UCSD-AML1 (cell line): ENCODE data around the gene ERC1.

Experiments
- DNase-seq: peaks from one replicate; lab custom pipeline; 2025; ENCODE audit not compliant: unreplicated experiment; lab: John Stamatoyannopoulos, UW

Gene ERC1

DNA sequence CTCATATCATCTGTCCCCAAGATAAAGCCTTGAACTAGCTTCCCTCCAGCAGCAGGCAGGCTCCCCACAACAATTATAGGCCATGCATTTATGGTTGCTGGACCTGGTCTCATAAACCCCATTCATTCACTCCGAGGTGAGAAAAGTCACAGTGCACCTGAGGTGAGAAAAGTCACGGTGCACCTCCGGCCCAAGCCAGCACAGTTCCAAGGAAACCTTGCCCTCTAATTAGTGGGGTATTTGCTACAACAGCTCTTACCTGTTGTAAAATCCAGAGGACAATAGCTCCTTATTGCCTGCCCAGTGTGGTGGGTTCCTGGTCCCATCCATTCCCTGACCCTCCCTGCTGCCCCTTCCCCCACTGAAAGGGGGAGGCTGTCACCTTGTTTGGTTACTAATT, 537.8 kb downstream of the ERC1 start:
- no peak for DNase-seq

DNA sequence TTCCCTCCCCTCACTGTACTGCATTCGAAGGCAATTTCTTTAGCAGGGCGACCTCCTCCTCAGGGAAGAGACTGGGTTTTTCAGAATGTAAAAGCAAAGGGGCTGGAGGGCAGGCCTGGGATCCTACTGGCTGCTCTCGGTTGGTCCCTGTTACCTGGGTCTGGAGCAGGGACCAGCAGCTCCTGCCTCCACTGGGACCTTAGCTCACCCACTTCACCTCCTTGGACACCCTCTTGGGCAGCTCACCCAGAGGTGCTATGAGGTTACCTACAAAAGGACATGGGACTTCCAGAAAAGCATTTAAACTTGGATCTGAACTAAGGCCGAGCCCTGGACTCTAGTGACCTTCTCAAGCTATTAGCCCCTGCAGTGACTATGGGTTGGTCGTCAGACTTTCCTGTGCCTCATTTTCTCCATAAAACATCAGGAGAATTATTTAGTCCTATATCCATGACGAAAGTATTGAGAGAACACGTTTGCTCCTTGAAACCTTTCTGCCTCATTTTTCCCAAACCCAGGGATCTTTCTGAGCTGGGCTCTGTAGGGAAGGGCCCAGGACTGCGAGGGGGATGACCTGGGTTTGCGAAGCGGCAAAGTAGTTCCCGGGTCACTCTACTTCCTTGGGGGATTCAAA, 538.3 kb downstream of the ERC1 start:
- DNase-seq, result no peak

DNA sequence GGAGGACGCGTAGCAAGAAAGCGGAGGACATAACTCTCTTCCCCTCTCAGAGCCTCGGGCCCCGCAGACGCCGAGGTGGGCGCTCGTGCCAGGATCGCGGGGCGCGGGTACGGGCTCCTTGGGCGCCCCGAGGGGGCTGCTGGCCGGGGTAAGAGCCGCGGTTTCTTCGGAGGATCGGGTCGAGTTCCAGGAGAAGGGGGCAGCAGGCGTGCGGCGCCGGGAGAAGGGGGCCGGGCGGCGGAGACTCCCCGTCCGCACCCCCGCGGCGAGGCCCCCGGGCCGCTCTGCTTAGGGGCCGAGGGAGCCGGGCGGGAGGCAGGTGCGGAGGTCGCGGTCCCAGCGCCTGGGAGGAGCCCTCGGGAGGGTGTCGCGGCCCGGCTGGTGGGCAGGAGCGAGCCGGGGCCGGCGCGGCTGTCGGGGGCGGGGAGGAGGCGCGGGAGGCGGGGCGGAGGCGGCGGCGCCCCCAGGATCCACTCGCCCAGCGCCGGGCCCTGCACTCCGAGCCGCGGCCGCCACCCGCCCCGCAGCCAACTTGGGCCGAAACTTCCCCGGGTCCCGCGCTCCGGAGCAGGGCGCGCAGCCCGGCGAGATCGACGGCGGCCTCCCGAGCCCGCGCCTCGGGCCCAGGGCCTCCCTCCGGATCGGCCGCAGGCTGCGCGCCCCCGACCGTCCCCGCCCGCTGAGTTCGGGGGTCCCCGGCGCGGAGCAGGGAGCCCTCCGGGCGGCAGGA, 539.0 kb downstream of the ERC1 start:
- no peak for DNase-seq

DNA sequence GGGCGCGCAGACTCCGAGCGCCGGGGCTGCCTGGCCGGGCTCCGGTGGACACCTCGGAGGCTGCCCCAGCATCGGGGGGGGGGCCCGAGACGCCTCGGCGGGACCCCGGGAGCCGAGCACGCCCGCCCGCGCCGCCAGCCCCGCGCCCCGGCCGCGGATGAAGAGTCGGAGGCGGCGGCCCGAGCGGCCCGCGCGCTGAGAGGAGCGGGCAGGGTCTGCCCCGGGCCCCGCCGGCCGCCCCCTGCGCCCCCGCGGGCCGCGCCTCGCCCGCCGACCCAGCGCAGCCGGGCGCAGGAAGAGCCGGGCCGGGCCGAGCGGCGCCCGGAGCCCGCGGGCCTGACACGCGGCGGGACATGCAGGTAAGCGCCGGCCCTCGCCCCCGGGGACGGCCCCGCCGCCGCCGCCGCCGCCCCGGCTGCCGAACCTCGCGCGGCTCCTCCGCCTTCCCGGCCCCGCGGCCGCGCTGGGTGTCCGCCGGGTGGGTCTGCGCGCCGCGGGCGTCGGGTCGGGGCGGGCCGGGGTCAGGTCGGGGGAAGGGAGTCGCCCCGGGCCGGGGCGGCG, 539.6 kb downstream of the ERC1 start:
- DNase-seq, result no peak

DNA sequence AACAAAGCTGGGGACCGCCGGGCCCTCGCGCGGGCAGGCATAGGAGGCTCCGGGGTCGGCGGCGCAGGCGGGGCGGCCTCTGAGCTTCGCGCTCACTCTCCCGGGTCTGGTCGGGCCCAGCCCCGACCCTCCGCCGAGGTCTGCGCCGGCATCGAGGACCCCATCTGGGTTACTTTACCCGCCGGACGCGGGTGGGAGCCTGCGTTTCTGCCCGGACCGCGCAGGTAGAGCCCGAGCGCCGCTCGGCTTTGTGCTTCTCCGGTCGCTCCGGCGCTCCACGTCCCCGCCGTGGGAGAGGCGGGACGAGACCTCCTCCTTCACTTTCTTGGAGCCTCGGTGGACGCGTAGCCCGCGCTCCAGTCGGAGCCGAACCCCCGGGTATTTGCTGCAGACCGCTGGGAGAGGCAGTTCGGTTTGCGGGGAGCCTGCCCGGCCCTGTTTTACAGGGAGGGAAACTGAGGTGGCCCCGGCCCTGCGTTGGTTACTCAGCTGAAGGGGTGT, 540.2 kb downstream of the ERC1 start:
- DNase-seq, result no peak

DNA sequence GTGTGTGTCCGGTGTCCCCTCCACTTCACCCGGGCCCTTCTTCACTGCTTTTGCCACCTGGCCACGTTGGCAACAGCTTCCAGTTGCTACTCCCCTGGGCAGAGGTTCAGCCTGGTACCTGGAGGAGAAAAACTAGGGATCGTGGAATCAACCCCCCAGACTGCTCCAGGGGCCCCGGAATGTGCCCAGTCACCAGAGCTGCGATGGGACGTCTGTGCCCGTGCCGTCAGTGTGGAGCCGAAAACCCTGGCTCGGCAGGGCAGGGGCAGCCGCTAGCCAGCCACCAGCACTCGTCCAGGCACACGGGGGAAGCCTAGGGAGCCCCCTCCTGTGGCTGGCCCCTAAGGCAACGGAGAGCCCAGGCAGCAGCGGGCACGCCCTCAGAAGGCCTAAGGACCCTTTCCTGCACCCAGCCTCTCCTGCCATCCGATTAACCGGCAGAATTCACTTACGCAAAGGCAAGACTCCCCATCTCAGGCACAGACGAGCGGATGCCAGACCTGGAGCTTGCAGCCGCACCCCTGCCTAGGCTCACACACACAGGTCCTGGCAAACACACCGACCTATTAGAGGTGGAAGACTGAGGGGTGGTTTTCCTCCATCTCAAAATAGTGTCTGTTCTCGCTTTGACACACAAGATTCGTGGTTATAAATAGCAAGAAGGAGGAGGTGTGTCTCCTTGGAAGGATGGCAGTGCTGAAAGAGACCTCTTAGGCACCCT, 540.8 kb downstream of the ERC1 start:
- no peak for DNase-seq

DNA sequence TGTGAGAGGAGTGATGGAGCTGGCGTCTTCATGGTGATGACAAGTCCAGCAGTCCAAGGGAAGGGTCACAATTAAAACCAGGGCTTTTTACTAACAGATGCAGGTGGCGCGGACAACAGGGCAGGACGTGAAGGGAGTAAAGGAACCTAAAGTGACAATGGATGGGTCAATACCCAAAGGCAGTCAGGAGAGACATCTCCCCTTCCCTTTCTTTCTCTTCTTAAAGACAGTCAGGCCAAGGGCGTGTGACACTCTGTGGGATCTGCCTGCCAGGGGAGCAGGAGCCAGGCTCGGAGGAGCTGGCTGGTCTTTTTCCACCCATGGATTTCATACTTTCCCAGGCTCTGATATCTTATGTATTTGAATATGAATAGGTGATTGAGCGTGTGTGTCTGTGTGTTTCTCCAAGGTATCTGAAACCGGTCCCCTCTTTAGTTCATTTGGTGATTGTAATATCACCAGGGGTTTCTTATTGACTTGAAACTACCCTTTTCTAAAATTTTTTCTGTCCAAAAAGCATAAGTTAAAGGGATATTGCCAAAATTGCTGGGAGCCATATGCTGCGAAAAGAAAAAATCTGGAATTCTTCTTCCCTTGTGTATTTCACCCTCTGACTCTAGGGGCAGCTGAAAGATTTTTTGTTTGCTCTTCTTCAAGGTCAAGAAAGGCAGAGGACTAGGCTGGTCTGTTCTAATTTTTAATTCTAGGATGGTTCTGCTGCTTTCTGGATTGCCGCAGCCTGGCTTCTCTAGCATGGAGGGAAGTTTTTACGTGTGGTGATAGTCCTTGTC, 541.5 kb downstream of the ERC1 start:
- DNase-seq, result no peak

DNA sequence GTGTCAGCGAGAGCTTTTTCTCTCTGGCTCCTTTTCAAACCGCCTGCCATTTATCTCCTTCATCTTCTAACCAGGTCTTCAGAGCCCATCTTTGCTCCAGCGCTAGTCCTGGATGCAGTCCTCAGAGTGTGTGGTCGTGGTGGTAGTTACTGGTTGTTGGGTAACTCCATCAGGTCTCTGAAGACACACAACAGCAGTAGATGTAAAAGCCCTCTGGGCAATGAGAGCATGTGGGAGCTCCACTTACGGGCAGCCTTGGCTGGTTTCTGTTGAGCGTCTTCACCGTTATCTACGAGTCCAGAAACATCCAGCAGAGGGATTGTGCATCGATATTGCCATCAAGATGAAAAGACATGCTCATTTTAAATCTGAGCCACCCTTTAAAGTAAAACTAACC, 542.2 kb downstream of the ERC1 start:
- DNase-seq, result peak; percentile 52

DNA sequence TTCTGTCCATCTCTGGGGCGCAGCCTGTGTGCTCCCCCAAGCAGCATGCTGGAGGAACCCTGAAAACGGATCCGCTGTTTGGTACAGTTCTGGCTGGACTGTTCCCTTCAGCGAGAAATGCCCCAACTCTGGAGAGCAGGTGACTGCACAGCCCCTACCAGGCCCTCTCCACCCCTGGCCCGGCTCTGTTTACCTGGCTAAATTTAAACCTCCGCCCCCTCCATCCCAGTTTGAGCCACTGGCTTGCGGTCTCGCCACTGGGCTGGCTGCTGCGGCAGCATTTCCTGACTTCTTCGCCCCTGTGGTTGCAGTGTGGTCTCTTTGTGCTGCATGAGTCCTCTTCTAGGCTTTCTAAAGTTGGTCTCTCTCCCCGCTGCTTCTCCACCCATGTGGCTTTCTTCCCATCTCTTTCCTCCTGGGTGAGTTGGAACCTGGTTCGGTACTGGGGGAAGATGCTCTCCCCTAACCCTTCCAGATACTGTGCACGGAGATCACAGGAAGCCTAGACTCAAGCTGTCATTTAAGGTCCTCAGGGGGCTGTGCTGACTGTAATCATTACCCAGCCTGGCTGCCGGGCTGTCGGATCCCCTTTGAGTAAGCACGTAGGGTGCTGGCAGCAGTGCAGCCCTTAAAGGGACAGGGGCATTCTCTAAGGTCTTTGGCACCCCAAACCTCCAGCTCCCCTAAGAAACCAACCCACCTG, 542.7 kb downstream of the ERC1 start:
- DNase-seq, result peak; percentile 67

DNA sequence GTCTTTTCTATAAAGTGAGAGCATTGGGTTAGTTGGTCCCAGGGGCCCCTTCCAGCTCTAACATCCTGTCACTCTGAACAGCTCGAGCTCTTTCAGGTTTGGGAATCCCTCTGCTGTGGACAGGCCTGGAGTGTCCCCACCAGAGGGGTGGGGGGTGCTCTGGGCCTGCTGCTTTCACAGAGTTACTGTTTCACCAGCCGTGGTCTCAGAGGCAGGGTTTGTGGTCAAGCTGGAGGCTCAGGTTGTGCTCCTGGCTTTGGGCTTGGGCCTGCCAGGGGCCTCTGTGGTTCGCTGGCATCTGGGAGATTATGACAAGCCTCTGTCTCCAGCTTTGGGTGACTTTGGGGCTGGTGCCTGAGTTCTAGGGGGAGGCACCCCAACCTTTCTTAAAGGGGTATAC, 543.7 kb downstream of the ERC1 start:
- no peak for DNase-seq

DNA sequence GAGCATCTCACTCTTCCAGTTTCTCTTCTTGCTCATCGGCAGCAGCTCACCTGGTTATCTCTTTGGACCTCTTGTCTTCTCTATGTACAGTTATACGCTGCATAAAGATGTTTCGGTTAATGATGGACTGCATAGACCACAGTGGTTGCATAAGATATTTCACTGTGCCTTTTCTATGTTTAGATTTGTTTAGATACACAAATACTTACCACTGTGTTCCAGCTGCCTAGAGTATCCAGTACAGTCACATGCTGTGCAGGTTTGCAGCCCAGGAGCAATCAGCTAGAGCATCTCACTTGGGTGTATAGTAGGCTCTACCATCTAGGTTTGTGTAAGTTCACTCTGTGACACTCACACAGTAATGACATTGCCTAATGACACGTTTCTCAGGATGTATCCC, 545.8 kb downstream of the ERC1 start:
- no peak for DNase-seq

DNA sequence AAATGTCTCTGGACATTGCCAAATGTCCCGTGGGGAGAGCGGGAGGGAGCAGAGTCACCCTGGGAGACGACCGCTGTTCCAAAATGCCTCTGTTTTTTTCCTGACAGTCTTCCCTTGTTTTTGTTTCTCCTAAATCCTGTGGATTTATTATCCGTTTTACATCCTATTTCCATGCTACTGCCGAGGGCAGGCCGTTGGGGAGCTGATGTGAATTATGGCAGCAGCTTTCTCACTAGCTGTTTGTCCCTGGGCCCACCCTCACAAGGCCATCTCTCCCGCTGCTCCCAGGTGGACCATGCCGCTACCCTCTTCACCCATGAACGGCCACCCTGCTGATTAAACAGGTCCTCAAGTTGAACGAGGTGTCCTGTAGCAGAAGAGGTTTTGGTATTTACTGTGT, 548.1 kb downstream of the ERC1 start:
- no peak for DNase-seq

DNA sequence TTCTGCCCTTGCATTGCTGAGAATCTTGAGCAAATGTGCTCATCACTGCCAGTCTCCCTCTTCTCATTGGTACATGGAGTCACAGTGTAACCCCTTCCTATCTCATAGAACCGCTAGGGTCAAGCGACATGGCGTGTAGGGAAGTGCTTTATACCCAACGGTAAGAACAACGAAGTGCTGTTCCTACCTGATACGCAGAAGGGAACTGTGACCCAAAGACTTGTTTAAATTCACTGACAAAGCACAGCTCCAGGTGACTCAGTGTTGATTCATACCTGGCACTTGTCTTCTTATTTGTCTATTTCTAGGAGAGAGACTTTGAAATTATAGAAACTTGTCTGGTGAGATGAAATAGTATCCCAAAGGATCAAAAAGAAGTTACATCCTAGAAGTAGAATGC, 549.7 kb downstream of the ERC1 start:
- no peak for DNase-seq

DNA sequence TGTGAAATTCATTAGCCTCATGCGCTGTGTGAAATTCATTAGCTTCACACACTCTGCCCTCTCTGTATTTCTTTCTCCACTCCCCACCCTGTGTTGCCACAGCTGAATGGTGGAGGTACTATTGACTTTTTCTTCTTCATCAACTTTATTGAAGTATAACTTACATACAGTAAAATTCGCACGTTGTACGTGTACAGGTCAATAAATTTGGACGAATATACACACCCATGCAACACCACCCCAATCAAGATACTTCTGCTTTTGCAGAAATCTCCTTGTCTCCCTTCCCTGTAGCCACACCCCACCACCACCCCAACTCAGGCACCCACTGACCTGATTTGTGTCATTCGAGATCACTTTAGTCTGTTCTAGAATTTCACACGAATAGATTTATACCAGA, 551.6 kb downstream of the ERC1 start:
- DNase-seq, result no peak

DNA sequence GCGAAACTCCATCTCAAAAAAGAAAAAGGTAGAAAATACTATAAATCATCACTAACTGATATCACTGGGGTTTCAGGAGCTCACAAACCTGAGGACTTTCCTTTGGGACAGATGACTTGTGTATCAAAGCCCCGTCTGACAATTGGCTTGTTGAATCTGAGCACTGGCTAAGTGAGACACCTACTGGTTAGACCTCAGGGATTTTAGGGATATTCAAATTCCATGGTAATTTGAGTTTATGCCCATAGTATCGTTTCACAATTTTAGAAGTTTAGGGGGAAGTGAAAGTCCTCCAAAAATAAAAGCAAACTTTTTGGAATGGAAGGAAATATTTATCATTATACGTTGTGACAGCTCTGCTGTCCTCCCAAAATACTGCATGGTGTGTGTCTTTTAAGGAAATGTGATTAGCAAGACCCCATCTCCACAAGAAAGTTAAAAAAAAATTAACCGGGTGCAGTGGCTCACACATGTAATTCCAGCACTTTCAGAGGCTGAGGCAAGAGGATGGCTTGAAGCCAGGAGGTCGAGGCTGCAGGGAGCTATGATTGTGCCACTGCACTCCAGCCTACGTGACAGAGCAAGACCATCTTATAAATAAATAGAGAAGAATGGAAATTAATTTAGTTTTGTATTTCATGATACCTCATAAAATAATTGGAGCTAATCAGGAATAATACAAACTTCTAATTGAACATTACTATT, 554.1 kb downstream of the ERC1 start:
- DNase-seq, result no peak
